ENCODE measurements around the gene MAGI3.

MAGI3 gene

GRCh38 chr1:113369699-113370098 lies 20.6 kb upstream of the MAGI3 start:
- H2BK12ac ChIP-seq (ENCODE audit: low read length): no peak overlapping the region
- no peak overlapping the region for H2BK5ac ChIP-seq (ENCODE audit: low read length)
- no peak overlapping the region for H2AFZ ChIP-seq (ENCODE audit: low read length)
- no peak overlapping the region for H2BK120ac ChIP-seq (ENCODE audit: low read depth, low read length)
- DNase-seq (ENCODE audit: low spot score): no peak
- no peak overlapping the region for H3K4ac ChIP-seq (ENCODE audit: low read length)
- H3K79me1 ChIP-seq (ENCODE audit: low read depth, low read length): no peaks in the 10 kb centered on the region
- H4K91ac ChIP-seq (ENCODE audit: low read depth, low read length, poor library complexity): no peak overlapping the region
- peaks cover 0 to 8% (median 0%) of the 10 kb centered on the region in 3 experiments for H3K27me3 ChIP-seq (ENCODE audit: control insufficient read depth in 3 of 3, insufficient read depth in 3 of 3, low read depth in 1 of 3, low read length in 3 of 3)
- no peak overlapping the region for H2AK5ac ChIP-seq (ENCODE audit: low read depth, low read length)
- H3K4me2 ChIP-seq (ENCODE audit: insufficient read depth, low read length, poor library complexity, severe bottlenecking): no peak overlapping the region
- no peaks in the 10 kb centered on the region for H3K9me3 ChIP-seq (replicated peaks in 1 of 2; ENCODE audit: control insufficient read depth in 2 of 2, insufficient read depth in 1 of 2, low read depth in 1 of 2, low read length in 2 of 2)
- H3K9ac ChIP-seq (ENCODE audit: low read depth, low read length, poor library complexity): no peak overlapping the region
- H4K8ac ChIP-seq (ENCODE audit: low read depth, low read length): no peak overlapping the region
- WGBS, 2 donors (ENCODE audit: extremely low coverage in 2 of 2, insufficient read length in 2 of 2, insufficient replicate concordance in 1 of 2): no CpG with 5 or more reads among the region's 1 CpG
- H3K23ac ChIP-seq (ENCODE audit: low read depth, low read length, poor library complexity): no peak overlapping the region
- no peak overlapping the region for H2BK15ac ChIP-seq (ENCODE audit: low read length)
- no peak overlapping the region for H3K14ac ChIP-seq (ENCODE audit: low read length)
- no peaks in the 10 kb centered on the region for H3K4me1 ChIP-seq (ENCODE audit: control insufficient read depth in 2 of 2, insufficient read depth in 1 of 2, low read depth in 1 of 2, low read length in 2 of 2)
- H3K18ac ChIP-seq (ENCODE audit: low read length): no peak overlapping the region
- H3K4me3 ChIP-seq (ENCODE audit: low read length in 2 of 2): no peak overlapping the region
- no peaks in the 10 kb centered on the region for H3K36me3 ChIP-seq (replicated peaks in 1 of 2; ENCODE audit: control insufficient read depth in 2 of 2, insufficient read depth in 2 of 2, low read length in 2 of 2)
- H3K27ac ChIP-seq (replicated peaks; ENCODE audit: low read length): no peak overlapping the region

- no peak overlapping the region for H2BK5ac ChIP-seq (ENCODE audit: low read length)
- H3K36me3 ChIP-seq (replicated peaks in 1 of 2; ENCODE audit: control insufficient read depth in 2 of 2, insufficient read depth in 2 of 2, low read length in 2 of 2): no peaks in the 10 kb centered on the region
- H4K91ac ChIP-seq (ENCODE audit: low read depth, low read length, poor library complexity): no peak overlapping the region
- no peak overlapping the region for H3K27ac ChIP-seq (replicated peaks; ENCODE audit: low read length)
- H2BK120ac ChIP-seq (ENCODE audit: low read depth, low read length): no peak overlapping the region
- no peak overlapping the region for H3K4me2 ChIP-seq (ENCODE audit: insufficient read depth, low read length, poor library complexity, severe bottlenecking)
- H2BK15ac ChIP-seq (ENCODE audit: low read length): no peak overlapping the region
- H3K23ac ChIP-seq (ENCODE audit: low read depth, low read length, poor library complexity): no peak overlapping the region
- H3K4me3 ChIP-seq (ENCODE audit: low read length in 2 of 2): no peak overlapping the region
- no peak overlapping the region for H3K9ac ChIP-seq (ENCODE audit: low read depth, low read length, poor library complexity)
- no peak overlapping the region for H2AK5ac ChIP-seq (ENCODE audit: low read depth, low read length)
- H2AFZ ChIP-seq (ENCODE audit: low read length): no peak overlapping the region
- DNase-seq (ENCODE audit: low spot score): no peak
- no CpG with 5 or more reads among the region's 3 CpGs for WGBS, 2 donors (ENCODE audit: extremely low coverage in 2 of 2, insufficient read length in 2 of 2, insufficient replicate concordance in 1 of 2)
- H3K9me3 ChIP-seq (replicated peaks in 1 of 2; ENCODE audit: control insufficient read depth in 2 of 2, insufficient read depth in 1 of 2, low read depth in 1 of 2, low read length in 2 of 2): no peaks in the 10 kb centered on the region
- H3K14ac ChIP-seq (ENCODE audit: low read length): no peak overlapping the region
- no peaks in the 10 kb centered on the region for H3K79me1 ChIP-seq (ENCODE audit: low read depth, low read length)
- no peak overlapping the region for H3K18ac ChIP-seq (ENCODE audit: low read length)
- H3K27me3 ChIP-seq (ENCODE audit: control insufficient read depth in 3 of 3, insufficient read depth in 3 of 3, low read depth in 1 of 3, low read length in 3 of 3): peaks cover 0 to 14% (median 0%) of the 10 kb centered on the region in 3 experiments
- no peak overlapping the region for H2BK12ac ChIP-seq (ENCODE audit: low read length)
- no peak overlapping the region for H4K8ac ChIP-seq (ENCODE audit: low read depth, low read length)
- no peaks in the 10 kb centered on the region for H3K4me1 ChIP-seq (ENCODE audit: control insufficient read depth in 2 of 2, insufficient read depth in 1 of 2, low read depth in 1 of 2, low read length in 2 of 2)
- H3K4ac ChIP-seq (ENCODE audit: low read length): no peak overlapping the region
Measured at GRCh38 chr1:113370868-113371267, 19.4 kb upstream of the MAGI3 start.

GRCh38 chr1:113372546-113372945 lies 17.8 kb upstream of the MAGI3 start:
- no peak overlapping the region for H3K4ac ChIP-seq (ENCODE audit: low read length)
- H2BK15ac ChIP-seq (ENCODE audit: low read length): no peak overlapping the region
- no peak overlapping the region for H3K9ac ChIP-seq (ENCODE audit: low read depth, low read length, poor library complexity)
- H3K9me3 ChIP-seq (replicated peaks in 1 of 2; ENCODE audit: control insufficient read depth in 2 of 2, insufficient read depth in 1 of 2, low read depth in 1 of 2, low read length in 2 of 2): no peaks in the 10 kb centered on the region
- H2BK12ac ChIP-seq (ENCODE audit: low read length): no peak overlapping the region
- H3K4me1 ChIP-seq (ENCODE audit: control insufficient read depth in 2 of 2, insufficient read depth in 1 of 2, low read depth in 1 of 2, low read length in 2 of 2): no peaks in the 10 kb centered on the region
- H3K27ac ChIP-seq (replicated peaks; ENCODE audit: low read length): no peak overlapping the region
- no peak overlapping the region for H3K18ac ChIP-seq (ENCODE audit: low read length)
- H2AK5ac ChIP-seq (ENCODE audit: low read depth, low read length): no peak overlapping the region
- peaks cover 0 to 10% (median 0%) of the 10 kb centered on the region in 3 experiments for H3K27me3 ChIP-seq (ENCODE audit: control insufficient read depth in 3 of 3, insufficient read depth in 3 of 3, low read depth in 1 of 3, low read length in 3 of 3)
- no peaks in the 10 kb centered on the region for H3K36me3 ChIP-seq (replicated peaks in 1 of 2; ENCODE audit: control insufficient read depth in 2 of 2, insufficient read depth in 2 of 2, low read length in 2 of 2)
- no peak overlapping the region for H3K23ac ChIP-seq (ENCODE audit: low read depth, low read length, poor library complexity)
- H3K4me2 ChIP-seq (ENCODE audit: insufficient read depth, low read length, poor library complexity, severe bottlenecking): no peak overlapping the region
- no peak for DNase-seq (ENCODE audit: low spot score)
- no peaks in the 10 kb centered on the region for H3K79me1 ChIP-seq (ENCODE audit: low read depth, low read length)
- H4K91ac ChIP-seq (ENCODE audit: low read depth, low read length, poor library complexity): no peak overlapping the region
- H2BK120ac ChIP-seq (ENCODE audit: low read depth, low read length): no peak overlapping the region
- H3K14ac ChIP-seq (ENCODE audit: low read length): no peak overlapping the region
- H4K8ac ChIP-seq (ENCODE audit: low read depth, low read length): no peak overlapping the region
- no peak overlapping the region for H2BK5ac ChIP-seq (ENCODE audit: low read length)
- no peak overlapping the region for H3K4me3 ChIP-seq (ENCODE audit: low read length in 2 of 2)
- no peak overlapping the region for H2AFZ ChIP-seq (ENCODE audit: low read length)
- no CpG with 5 or more reads among the region's 2 CpGs for WGBS, 2 donors (ENCODE audit: extremely low coverage in 2 of 2, insufficient read length in 2 of 2, insufficient replicate concordance in 1 of 2)

GRCh38 chr1:113373644-113374043 lies 16.7 kb upstream of the MAGI3 start:
- H3K23ac ChIP-seq (ENCODE audit: low read depth, low read length, poor library complexity): no peak overlapping the region

More at GRCh38 chr1:113373644-113374043, 16.7 kb upstream of the MAGI3 start:
- no peak overlapping the region for H2AFZ ChIP-seq (ENCODE audit: low read length)
- H3K4me3 ChIP-seq (ENCODE audit: low read length in 2 of 2): no peak overlapping the region
- no peak overlapping the region for H3K27ac ChIP-seq (replicated peaks; ENCODE audit: low read length)
- no peak overlapping the region for H3K4me2 ChIP-seq (ENCODE audit: insufficient read depth, low read length, poor library complexity, severe bottlenecking)
- H3K9me3 ChIP-seq (replicated peaks in 1 of 2; ENCODE audit: control insufficient read depth in 2 of 2, insufficient read depth in 1 of 2, low read depth in 1 of 2, low read length in 2 of 2): no peaks in the 10 kb centered on the region
- no peak overlapping the region for H2BK15ac ChIP-seq (ENCODE audit: low read length)
- no peak overlapping the region for H3K9ac ChIP-seq (ENCODE audit: low read depth, low read length, poor library complexity)
- no peaks in the 10 kb centered on the region for H3K79me1 ChIP-seq (ENCODE audit: low read depth, low read length)
- H2AK5ac ChIP-seq (ENCODE audit: low read depth, low read length): no peak overlapping the region
- no peak overlapping the region for H4K91ac ChIP-seq (ENCODE audit: low read depth, low read length, poor library complexity)
- no peak overlapping the region for H3K18ac ChIP-seq (ENCODE audit: low read length)
- no peak overlapping the region for H3K14ac ChIP-seq (ENCODE audit: low read length)
- H3K4me1 ChIP-seq (ENCODE audit: control insufficient read depth in 2 of 2, insufficient read depth in 1 of 2, low read depth in 1 of 2, low read length in 2 of 2): no peaks in the 10 kb centered on the region
- peaks cover 0 to 10% (median 0%) of the 10 kb centered on the region in 3 experiments for H3K27me3 ChIP-seq (ENCODE audit: control insufficient read depth in 3 of 3, insufficient read depth in 3 of 3, low read depth in 1 of 3, low read length in 3 of 3)
- no peaks in the 10 kb centered on the region for H3K36me3 ChIP-seq (replicated peaks in 1 of 2; ENCODE audit: control insufficient read depth in 2 of 2, insufficient read depth in 2 of 2, low read length in 2 of 2)
- no peak overlapping the region for H2BK120ac ChIP-seq (ENCODE audit: low read depth, low read length)
- H2BK12ac ChIP-seq (ENCODE audit: low read length): no peak overlapping the region
- H4K8ac ChIP-seq (ENCODE audit: low read depth, low read length): no peak overlapping the region
- no peak overlapping the region for H2BK5ac ChIP-seq (ENCODE audit: low read length)
- no peak for DNase-seq (ENCODE audit: low spot score)
- H3K4ac ChIP-seq (ENCODE audit: low read length): no peak overlapping the region
